Stimulated activated naive CD8-positive, alpha-beta T cell treated with anti-CD3 and anti-CD28 coated beads, Interleukin-15, Interleukin-2, amounts not matched to agents 100 U/mL and 50 U/mL, for 24 hours (primary cell): ENCODE measurements around the gene FXR2.
A peak's percentile ranks its signal among the peaks of the same experiment; 100 is the strongest.
"Not testable (repeated sequence)": the region's sequence is repeated elsewhere in the genome, so short reads cannot be mapped to it uniquely, and the experiment has no call there.

Experiments
- ATAC-seq: fragments of 150-1000 bp; cut with Tn5 transposase; one replicate; pipeline ENCODE4 v1.10.0; 2021
- DNase-seq: peaks from one replicate; pipeline ENCODE4 v3.0.0; 2021

Gene FXR2

DNA sequence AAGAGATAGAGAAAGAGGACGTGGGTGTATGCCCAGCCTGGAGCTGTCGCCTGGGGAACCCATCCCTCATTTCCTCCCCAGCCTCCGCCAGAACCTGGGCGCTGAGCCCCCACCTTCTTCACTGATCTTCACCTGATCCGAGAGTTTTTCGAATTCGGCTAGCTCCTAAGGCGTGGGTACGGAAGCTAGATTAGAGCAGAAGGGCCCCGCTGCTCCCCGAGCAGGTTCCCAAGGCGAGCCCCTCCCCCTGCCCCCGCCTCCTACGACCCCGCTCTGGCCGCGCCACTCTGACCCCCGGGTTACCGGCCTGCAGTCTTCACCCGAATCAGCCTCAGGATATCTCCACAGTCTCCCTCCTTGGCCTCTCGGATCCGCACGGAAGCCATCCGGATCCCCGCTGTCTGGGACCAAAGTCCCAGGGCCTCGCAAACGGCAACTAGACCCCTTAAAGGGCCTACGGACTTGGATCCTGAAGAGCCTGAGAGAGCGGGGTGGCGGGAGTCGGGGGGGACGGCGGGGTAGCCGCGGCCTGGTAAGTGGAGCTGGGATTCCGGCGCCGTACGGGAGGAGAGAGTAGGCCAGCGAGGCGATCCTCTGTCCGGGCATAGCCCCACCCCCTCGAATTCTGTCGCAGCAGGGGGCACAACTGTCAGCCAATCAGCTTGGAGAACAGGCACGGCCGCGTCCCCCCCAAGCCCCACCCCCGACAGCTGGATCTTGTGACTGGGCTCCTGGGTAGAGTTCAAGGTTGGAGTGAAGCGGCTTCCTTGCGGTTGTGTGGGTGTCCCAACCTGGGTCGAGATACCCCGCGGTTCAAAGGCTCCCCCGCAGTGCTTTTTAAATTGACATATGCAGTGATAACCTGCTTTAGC, 12.8 kb upstream of the FXR2 start, which contains the start of gene SAT2:
Gene SAT2, minus strand, starts transcription at position 572 of the 872 bp plus-strand sequence. Its CDS starts 186 bp downstream, at position 386.
- peak; percentile 88 for DNase-seq

DNA sequence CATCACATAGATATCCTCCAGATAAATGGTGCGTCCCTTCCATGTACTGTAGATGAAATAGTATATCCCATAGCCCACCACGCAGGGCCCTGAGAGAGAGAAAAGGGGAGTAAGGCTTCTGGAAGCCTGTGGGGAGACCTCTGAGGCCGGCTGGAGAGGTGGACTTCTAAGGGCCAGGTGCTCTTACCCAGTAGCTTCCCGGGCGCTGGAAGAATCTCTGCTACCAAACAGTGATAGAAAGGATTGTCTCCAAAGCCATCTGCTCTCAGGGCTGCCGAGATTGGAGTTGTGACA, 12.2 kb upstream of the FXR2 start:
- ATAC-seq: no peak
- DNase-seq: no peak

More for the DNA sequence above, 12.8 kb upstream of the FXR2 start, which contains the start of gene SAT2:
- ATAC-seq: peak; percentile 98

DNA sequence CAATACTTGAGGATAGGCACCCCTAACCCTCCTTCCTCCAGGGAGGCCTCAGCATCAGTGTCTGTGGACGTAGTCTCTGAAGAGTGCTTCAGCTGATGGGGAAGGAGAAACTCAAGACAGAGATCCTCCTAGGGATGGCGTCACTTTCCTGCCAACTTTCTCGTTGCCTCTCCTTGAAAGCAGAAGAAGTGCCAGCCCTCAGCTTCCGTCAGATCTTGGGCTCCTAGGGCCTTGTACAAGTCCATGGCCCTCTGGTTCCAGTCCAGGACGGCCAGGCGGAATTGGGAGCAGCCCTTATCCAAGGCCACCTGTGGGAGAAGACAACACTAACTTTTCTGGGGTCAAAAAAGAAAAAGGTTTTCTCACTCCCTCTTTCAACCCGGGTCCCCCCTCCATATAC, 11.6 kb upstream of the FXR2 start:
- ATAC-seq (no peak), DNase-seq (no peak)

DNA sequence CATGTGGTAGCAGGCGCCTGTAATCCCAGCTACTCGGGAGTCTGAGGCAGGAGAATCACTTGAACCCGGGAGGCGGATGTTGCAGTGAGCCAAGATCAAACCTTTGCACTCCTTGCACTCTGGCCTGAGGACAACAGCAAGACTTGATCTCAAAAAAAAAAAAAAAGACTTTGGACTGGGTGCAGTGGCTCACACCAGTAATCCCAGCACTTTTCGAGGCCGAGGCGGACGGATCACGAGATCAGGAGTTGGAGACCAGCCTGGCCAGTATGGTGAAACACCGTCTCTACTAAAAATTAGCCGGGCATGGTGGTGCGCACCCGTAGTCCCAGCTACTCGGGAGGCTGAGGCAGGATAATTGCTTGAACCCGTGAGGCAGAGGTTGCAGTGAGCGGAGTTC, 11.1 kb upstream of the FXR2 start:
- ATAC-seq: not testable (repeated sequence)

DNA sequence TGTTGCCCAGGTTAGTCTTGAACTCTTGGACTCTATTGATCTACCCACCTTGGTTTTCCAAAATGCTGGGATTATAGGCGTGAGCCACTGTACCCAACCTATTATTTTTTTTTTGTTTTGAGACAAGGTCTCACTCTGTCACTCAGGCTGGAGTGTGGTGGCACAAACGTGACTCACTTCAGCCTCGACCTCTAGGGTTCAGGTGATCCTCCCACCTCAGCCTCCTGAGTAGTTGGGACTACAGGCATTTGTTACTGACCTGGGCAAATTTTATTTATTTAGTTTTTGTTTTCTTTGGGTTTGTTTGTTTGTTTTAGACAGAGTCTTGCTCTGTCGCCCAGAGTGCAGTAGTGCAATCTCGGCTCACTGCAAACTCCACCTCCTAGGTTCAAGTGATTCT, 9.0 kb upstream of the FXR2 start:
- DNase-seq (no peak), ATAC-seq (no peak)

More for the DNA sequence above, 11.1 kb upstream of the FXR2 start:
- DNase-seq: not testable (repeated sequence)

DNA sequence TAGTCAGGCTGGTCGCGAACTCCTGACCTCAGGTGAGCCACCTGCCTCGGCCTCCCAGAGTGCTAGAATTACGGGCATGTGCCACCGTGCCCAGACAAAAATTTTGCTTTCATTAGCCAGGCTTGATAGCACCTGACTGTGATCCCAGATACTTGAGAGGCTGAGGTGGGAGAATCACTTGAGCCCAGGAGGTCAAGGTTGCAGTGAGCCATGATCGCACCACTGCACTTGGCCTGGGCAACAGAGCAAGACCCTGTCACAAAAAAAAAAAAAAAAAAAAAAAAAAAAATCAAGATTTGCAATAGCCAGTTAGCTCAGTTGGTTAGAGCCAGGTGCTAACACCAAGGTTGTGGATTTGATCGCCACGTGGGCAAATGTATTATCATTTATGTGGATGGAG, 6.1 kb upstream of the FXR2 start:
- no peak for ATAC-seq
- DNase-seq: no peak

DNA sequence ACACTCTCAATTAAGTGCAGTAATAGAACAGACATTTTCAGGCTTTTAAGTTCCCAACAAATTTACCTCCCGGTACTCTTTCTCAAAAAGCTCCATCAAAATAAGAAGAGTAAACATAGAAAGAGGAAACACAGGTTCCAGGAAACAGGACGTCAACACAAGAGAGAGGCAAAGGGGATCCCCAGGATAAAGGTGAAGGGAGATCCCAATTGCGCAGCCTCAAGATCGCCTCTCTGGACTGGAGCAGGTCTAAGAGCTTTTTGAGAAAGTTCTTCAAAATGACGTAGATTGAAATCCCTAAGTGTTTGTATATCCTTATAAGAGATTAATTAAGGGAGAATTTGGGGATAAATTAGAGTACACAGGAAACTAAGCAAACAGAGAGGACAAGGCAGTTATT, 3.9 kb upstream of the FXR2 start:
- ATAC-seq (no peak), DNase-seq (no peak)

DNA sequence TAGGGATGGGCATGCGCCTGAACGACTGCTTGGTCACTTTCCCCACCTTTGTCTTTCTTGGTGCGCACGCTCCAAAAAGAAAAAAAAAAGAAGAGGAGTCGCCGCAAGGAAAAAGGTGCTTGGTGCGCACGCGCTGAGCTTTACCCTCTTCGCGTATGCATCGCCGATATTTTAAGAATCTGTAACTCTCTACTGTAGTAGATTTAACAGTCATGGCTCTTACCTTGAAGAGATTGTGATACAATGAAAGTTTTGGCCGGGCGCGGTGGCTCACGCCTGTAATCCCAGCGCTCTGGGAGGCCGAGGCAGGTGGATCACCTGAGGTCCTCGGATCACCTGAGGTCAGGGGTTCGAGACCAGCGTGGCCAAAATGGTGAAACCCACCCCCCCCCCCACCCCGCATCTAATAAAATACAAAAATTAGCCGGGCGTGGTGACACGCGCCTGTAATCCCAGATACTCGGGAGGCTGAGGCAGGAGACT, 609 bp upstream of the FXR2 start:
- ATAC-seq (no peak), DNase-seq (no peak)

DNA sequence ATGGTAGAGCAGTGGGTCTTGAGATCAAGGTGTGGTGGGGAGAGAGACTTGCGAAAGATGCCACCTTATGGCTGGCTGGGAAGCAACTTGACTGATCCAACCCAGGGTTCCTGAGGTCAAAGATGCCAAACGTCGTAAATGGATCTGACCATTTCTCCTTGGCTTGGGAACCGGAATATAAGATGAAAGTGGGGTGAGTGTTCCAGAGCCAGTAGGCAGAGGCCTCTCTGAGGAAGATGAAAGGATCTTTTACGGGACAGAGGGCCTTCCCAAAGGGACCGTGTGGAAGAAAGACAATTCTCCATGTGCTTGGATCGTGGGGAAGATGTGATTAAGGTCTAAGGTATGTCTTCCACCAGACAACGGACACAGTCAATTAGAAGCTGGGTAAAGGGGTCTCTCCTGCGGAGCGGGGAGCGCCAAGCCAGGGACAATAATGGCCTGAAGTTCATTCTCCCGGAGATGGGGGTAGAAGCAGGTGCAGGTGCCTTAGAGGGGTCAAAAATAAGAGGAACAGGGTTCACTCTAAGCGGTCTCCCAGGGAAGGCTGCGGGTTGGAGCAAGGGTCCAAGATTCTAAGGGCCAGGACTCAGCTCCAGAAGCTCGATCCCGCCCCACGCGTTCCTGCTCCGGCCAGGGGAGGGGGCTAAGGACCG, 800 bp downstream of the FXR2 start:
- ATAC-seq (no peak), DNase-seq (no peak)

DNA sequence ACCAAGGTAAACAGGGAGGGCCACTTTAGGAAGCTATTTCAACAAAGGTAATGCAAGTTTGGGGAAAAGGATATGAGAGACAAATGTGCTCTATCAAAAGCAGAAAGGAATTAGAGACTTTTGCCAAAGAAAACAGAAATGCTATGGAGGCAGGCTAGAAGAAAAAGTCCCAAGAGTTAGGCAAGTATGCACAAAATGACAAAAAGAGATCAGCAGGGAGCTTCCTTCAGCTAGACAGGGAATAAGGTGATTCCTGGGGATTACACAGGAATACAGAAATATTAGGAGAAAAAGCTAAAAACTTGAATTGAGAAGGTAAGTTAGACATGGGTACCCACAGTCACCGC, 2.4 kb downstream of the FXR2 start:
- no peak for ATAC-seq
- no peak for DNase-seq

DNA sequence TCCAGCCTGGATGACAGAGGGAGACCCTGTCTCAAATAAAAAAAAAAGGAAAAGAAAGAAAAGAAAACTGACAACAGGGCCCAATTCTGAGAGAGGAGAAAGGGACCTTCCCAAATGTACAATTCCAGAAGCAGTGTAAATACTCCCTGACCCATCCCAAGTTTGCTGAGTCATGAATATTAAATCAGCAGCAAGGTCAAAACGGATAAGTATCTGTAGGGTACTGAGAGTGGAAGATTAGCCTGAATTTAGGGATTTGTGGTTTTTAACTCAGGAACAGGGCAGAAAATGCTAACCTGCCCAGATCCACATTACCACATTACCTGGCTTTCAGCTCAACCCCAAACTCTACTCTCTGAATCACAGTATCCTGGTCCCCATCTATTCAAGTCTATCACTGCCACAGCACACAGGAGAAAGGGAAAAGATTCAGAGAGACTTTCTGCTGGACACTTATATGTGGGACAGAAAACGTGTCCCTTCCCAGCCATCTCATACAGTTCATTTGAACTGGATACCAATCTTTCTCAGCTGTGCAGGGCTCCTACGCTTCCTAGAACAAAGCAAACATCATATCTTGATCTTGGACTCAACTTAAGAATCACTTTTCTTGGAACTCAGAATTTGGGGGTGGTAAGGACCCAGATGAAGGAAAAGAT, 2.9 kb downstream of the FXR2 start:
- DNase-seq (no peak), ATAC-seq (no peak)

DNA sequence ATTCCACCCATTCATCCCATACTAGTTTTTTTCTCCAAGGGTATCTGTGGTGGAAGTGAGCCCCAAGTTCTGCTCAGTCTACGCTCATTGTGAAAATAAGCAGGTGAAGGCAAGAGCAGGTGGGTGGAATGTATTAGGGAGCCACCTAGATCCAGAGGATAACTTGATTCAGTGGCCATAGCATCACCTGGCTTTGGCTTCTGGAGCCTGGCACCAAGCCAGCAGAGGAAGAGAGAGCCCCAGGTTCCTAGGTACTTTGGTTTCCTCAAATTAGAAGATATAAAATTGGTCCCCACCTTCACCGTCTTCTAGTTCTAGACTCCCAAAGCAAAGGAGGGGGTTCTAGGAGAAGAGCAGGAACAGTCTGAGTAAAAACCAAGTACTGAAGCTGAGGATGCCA, 4.1 kb downstream of the FXR2 start:
- ATAC-seq: no peak
- DNase-seq: no peak

DNA sequence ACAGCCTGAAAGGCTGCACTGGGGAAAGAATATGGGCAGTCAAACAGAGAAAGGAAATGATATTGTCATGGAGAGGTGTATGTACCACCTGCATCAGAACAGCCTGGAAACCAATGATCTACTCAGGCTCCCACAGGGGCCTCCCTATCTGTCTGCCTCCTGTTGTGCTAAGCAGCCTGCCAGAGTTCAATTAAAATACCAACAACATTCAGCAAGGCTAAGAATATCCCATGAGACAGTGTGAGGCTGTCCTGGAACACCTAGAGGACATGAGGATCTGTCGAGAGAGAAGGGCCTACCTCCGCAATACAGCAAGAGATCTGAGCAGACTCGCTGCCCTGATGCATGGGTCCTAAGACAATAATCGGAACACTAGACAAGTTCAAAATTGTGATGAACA, 8.4 kb downstream of the FXR2 start:
- DNase-seq (no peak), ATAC-seq (no peak)

DNA sequence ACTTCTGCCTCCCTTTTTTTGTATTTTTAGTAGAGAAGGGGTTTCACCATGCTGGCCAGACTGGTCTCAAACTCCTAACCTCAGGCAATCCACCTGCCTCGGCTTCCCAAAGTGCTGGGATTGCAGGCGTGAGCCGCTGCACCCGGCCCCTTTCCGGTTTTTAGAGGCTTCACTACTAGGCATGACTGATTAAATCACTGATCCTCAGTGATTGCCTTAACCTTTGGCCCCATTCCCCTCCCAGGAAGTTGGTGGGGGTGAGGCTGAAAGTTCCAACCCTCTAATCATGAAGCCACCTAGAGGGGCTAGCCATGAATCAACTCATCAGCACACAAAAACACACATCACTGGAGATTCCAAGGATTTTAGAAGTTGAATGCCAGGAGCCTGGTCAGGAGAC, 17.1 kb downstream of the FXR2 start:
- not testable (repeated sequence) for DNase-seq, ATAC-seq

DNA sequence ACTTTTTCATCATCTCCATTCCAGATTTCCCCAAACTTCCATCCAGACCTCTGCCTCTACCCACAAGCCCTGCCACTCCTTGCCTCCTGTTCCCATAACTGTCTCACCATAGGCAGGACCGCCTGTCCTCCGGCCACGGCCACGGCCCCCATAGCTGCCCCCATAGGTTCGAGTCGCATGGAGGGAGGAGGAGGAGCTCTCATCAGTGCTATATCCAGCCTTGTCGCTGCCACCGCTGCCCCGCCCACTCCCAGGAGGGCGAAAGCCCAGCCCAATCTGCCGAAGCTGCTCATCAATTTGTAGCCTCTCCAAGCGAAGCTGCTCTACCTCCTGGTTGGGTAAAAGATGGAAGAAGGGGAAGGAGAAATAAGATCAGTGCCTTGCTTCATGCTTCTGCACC, 21.4 kb downstream of the FXR2 start:
- DNase-seq (no peak), ATAC-seq (no peak)

DNA sequence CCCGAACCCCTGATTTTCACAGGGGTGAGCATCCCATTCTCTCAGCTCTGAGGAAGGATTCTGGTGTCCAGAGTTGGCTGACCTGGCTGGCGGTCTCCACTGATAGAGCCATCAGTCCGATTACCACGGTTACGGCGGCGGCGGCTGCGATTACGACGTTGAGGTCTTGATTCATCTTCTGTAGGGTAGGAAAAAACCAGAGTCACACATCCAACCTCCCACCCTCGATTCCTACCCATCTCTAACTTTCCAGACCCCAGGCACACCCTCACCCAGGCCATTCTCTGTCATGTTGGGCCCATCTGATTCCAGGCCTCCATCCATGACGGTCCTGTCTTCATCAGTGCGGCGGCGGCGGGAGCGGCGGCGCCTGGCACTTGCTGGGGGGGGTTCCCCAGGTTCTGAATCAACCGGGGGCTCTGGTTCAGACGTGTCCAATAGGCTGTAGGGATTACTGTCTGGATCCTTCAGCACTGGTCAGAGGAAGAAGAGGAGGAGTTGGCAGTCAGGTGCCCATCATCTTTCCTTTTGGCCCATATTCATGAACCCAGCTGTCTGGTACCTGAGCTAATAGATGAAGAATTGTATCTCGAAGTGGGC, 22.2 kb downstream of the FXR2 start:
- DNase-seq: no peak

DNA sequence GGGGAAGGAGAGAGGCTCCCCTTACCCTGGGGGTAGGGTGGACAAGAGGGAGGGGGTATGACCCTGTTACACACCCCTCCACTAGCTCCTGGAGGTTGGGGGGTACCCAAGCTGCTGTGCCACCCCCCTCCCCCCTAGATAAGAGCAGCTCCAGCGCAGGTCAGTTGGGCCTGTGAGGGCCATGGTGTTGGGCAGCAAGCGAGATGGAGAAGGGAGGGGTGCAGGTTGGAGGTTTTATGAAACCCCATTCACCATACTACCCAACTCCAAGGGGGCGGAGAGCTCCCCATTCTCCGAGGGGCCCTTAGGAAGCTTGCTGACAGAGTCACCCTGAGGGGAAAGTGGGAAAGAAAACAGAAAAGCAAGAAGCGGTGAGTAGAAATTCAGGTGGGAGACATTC, 23.1 kb downstream of the FXR2 start:
- no peak for DNase-seq
- no peak for ATAC-seq

More for the DNA sequence above, 22.2 kb downstream of the FXR2 start:
- ATAC-seq: no peak

DNA sequence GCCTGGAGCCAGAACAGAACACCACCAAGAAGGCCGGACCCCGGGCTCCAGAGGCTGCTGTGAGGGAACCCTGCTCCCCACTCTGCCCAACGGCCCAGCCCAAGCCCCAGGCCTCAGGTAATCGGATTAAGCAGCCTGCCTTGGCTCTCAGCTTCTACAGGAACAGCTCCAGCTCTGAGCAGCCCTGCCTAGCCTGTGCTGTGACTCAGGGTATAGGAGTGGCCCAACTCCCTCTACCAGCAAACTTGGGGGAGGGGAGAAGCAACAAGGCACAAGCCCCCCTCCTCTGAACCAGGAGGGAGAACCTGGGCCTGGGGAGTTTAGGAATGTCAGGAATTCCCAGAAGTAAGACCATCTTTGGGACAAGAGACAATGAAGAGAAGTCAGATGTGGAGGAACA, 24.0 kb downstream of the FXR2 start:
- ATAC-seq: no peak

DNA sequence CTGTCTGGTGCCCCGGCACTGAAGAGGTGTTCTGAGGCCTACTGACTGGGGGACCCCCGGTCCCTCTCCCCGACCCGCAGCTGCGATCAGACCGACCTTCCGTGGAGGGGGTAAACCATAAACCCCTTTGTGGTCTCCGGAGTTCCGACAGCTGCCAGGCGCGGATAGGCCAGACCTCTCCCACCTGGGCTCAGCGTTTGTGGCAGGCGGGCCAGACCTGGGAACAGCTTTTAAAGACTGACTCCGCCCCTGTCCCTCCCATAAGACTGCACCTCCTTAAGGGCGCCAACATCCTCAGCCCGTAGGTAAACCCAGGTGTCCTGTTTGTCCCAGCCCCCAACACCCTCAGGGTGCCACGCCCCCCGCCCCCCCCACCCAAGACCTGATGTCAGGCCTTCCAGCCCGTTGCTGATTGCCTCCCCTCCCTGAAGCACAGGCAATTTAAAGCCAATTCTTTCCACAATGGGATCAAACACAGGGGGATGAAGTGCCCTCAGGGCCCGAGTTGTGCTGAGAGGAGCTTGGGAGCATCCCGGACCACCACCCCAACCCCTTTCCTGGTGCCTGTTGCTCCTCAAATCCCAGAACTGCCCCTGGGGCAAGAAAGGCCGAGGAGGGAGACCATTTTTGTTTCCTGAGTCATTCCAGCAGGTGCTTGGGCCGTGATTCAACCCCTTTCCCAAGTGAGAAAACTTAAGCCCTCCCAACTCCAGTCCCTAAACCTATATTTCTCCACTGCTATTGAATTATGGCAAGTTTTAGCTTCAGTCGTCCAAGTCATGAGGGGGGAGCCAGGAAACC, 24.6 kb downstream of the FXR2 start, which contains the start of gene SOX15:
Gene SOX15, minus strand, starts transcription at position 204 of the 801 bp plus-strand sequence. CDS start 418 bp downstream, outside the sequence.
- DNase-seq: no peak
- ATAC-seq: no peak

More for the DNA sequence above, 24.0 kb downstream of the FXR2 start:
- DNase-seq: no peak

DNA sequence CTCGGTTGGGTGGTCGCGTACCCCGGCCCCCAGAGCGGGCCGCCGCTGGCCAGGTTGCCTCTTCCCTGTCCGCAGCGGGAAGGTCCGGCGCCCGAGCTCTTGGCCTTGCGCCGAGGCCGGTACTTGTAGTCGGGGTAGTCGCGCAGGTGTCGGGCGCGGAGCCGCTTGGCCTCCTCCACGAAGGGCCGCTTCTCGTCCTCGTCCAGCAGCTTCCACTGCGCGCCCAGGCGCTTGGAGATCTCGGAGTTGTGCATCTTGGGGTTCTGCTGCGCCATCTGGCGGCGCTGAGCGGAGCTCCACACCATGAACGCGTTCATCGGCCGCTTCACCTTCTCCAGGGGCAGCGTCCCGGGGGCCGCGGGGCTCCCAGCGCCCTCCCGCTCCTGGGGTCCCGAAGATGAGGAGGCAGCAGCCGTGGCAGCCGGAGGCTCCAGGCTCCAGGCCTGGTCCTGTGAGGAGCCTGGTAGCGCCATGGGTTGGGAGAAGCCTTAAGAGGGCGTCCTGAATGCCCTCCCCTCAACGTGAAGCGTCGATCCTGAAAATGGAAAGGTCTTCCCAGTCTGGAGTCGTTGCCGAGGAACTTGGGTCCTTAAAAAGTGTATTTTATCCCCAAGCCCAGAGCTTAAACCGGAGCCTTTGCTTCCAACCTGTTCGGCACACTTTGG, 25.4 kb downstream of the FXR2 start:
- peak; percentile 74 for ATAC-seq
- peak; percentile 73 for DNase-seq

DNA sequence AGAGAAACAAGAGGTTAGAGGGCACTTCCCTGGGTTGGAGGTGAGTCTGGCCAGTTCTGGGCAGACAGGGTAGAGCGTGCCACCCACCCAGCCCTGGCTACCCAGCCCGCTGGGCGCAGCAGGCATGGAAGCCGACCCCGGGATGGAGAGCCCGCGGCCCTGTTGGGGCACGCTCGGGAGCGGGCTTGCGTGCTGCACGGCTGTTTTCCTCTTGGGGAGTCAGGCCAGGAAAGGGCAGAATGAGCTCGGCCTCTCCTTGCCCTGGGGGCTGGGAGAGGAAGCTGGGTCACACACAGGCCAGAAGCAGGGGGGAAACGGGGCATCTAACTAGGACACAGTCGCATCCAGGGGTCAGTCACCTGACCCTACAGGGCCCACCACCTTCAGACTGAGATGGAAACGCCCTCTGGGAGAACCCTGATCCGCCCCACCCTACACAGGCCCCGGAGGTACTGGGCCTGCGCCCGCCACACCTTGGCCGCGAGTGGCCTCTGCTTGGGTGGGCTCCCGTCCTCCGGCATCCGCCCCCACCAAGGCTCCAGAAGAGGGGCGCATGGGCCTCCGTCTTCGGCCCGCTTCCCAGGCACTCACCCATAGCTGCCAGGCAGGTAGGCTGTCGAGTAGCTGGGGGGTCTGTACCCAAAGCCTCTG, 26.0 kb downstream of the FXR2 start:
- ATAC-seq (no peak), DNase-seq (no peak)
